GM12878 (cell line): ENCODE results near the gene MLPH. TPM values are rescaled to one million over a fixed set of nuclear protein-coding genes. Genes with fewer than 3 reads are reported as not detected.
A peak's percentile ranks its signal among the peaks of the same experiment; 100 is the strongest.

ENCODE experiments used
- ATAC-seq: fragments of 200-7000 bp; cut with Tn5 transposase; 3 replicates; pipeline ENCODE4 v1.9.1; 2020; ENCODE audit warnings: mild to moderate bottlenecking, moderate library complexity
- BruUV-seq: library from RNA; stranded (reverse); fragments of 400-500 nt; replicated peaks from 2 replicates; lab custom pipeline; 2021; lab: Mats Ljungman, UMichigan
- CTCF ChIA-PET: fragments of 300-600 bp; sonication (Branson Sonifier 250); formaldehyde crosslinking; extraction: SDS; loops from one replicate; lab custom pipeline; 2021; ENCODE audit warnings: inconsistent platforms; lab: Yijun Ruan, JAX
- POLR2A ChIA-PET: fragments of 350-600 bp; formaldehyde crosslinking; extraction: SDS; loops from one replicate; lab custom pipeline; 2021; ENCODE audit warnings: inconsistent platforms; lab: Charles Lee
- RAD21 ChIA-PET: fragments of 300-600 bp; sonication (Branson Sonifier 250); formaldehyde crosslinking; loops from one replicate; lab custom pipeline; 2023; ENCODE audit warnings: antibody characterized with exemption; ENCODE audit not compliant: unreplicated experiment; lab: Charles Lee
- SMC1A ChIA-PET: fragments of 300-600 bp; sonication (Branson Sonifier 250); formaldehyde crosslinking; loops from one replicate; lab custom pipeline; 2023; ENCODE audit not compliant: unreplicated experiment, uncharacterized antibody; lab: Charles Lee
- DNase-seq: peaks from one replicate; pipeline ENCODE4 v3.0.0-alpha.2; 2011; ENCODE audit warnings: low read depth, low spot score
- FAIRE-seq: peaks from 3 replicates; lab custom pipeline; 2011; peaks lifted over from hg19 to GRCh38; lab: Jason Lieb, UNC
- H2AFZ ChIP-seq: 2 replicates; pipeline ENCODE4 v1.6.0; 2011; ENCODE audit warnings: low read depth, low read length, control low read depth; ENCODE audit not compliant: control insufficient read depth
- H3K27ac ChIP-seq: 2 replicates; pipeline ENCODE4 v1.5.1; 2011; ENCODE audit warnings: control low read depth; ENCODE audit not compliant: control insufficient read depth, insufficient read depth
- H3K27me3 ChIP-seq, 2 experiments: replicated peaks in 1 of 2; 2 replicates each; pipeline versions ENCODE4 v1.6.0 to v1.6.1; 2011; ENCODE audit warnings: low read length in 1 of 2; ENCODE audit not compliant: control insufficient read depth in 2 of 2, insufficient read depth in 2 of 2
- H3K36me3 ChIP-seq, 2 experiments: 2 replicates each; pipeline ENCODE4 v1.5.1; 2011; ENCODE audit warnings: low read length in 1 of 2; ENCODE audit not compliant: control insufficient read depth in 2 of 2, insufficient read depth in 2 of 2
- H3K4me1 ChIP-seq: 2 replicates; pipeline ENCODE4 v1.6.1; 2011; ENCODE audit warnings: mild to moderate bottlenecking, low read length, moderate library complexity, mixed read lengths; ENCODE audit not compliant: control insufficient read depth, insufficient read depth
- H3K4me2 ChIP-seq: 2 replicates; pipeline ENCODE4 v1.6.0; 2011; ENCODE audit warnings: control low read depth; ENCODE audit not compliant: control insufficient read depth, insufficient read depth
- H3K4me3 ChIP-seq: fragments of 200-600 bp; sonication (generic); 2 replicates; pipeline ENCODE4 v1.5.1; 2016
- H3K79me2 ChIP-seq: 2 replicates; pipeline ENCODE4 v1.6.0; 2011; ENCODE audit warnings: low read length; ENCODE audit not compliant: control insufficient read depth, insufficient read depth
- H3K9ac ChIP-seq: 2 replicates; pipeline ENCODE4 v1.8.0; 2011; ENCODE audit warnings: low read length, control low read depth, mixed read lengths; ENCODE audit not compliant: control insufficient read depth, insufficient read depth
- H3K9me3 ChIP-seq: replicated peaks from 3 replicates; pipeline ENCODE4 v1.5.1; 2011; ENCODE audit warnings: mild to moderate bottlenecking, low read length; ENCODE audit not compliant: control insufficient read depth, insufficient read depth
- H4K20me1 ChIP-seq: 2 replicates; pipeline ENCODE4 v1.6.0; 2011; ENCODE audit not compliant: control insufficient read depth, insufficient read depth
- ATF3 ChIP-seq: IDR thresholded peaks from 2 replicates; pipeline ENCODE4 v1.6.1; 2011; ENCODE audit warnings: low read depth, mild to moderate bottlenecking, low read length, moderate library complexity, borderline replicate concordance; ENCODE audit errors: extremely low read depth
- BCL11A ChIP-seq: IDR thresholded peaks from 2 replicates; pipeline ENCODE4 v1.6.1; 2011; ENCODE audit warnings: low read depth, low read length
- BRCA1 ChIP-seq: IDR thresholded peaks from 2 replicates; pipeline ENCODE4 v1.6.1; 2011; ENCODE audit warnings: low read depth, low read length, improper control_type of control experiment
- HDAC2 ChIP-seq: fragments of 200-600 bp; sonication (generic); IDR thresholded peaks from 2 replicates; pipeline ENCODE4 v1.6.1; 2017
- KLF5 ChIP-seq: fragments of 450-650 bp; IDR thresholded peaks from 2 replicates; pipeline ENCODE4 v1.6.1; 2014; ENCODE audit warnings: mild to moderate bottlenecking; ENCODE audit not compliant: partially characterized antibody
- TCF3 ChIP-seq: IDR thresholded peaks from 2 replicates; pipeline ENCODE4 v1.6.1; 2012; ENCODE audit warnings: low read depth, mild to moderate bottlenecking, low read length, borderline replicate concordance; ENCODE audit not compliant: insufficient read depth
- ZNF622 ChIP-seq: fragments of 450-650 bp; IDR thresholded peaks from 2 replicates; pipeline ENCODE4 v1.6.1; 2017; ENCODE audit warnings: mild to moderate bottlenecking, inconsistent platforms
- ZNF687 ChIP-seq: fragments of 450-650 bp; IDR thresholded peaks from 2 replicates; pipeline ENCODE4 v1.6.1; 2017; ENCODE audit warnings: mild to moderate bottlenecking, moderate library complexity
- WGBS: methylation state at CpG from one replicate; pipeline ENCODE4 v1.1.6; 2016; ENCODE audit warnings: low lambda C conversion rate; ENCODE audit not compliant: insufficient replicate concordance, insufficient coverage; ENCODE audit errors: missing lambda C conversion rate; 5-methylcytosine and 5-hydroxymethylcytosine counted together
- in situ Hi-C: fragments of 300-500 bp; cut with MboI; formaldehyde crosslinking; loops from 9 replicates; pipeline ENCODE4 v1.14.3; 2018; ENCODE audit warnings: mixed read lengths
- intact Hi-C: fragments of 100-400 bp; cut with micrococcal nuclease; formaldehyde crosslinking; loops from one replicate; pipeline ENCODE4 v1.14.2; 2022; ENCODE audit not compliant: unreplicated experiment
- polyA plus RNA-seq, 11 experiments: library from polyadenylated mRNA; depleted of rRNA in 4 of 11; unstranded in 6 of 11; stranded (reverse) in 5 of 11; fragments of >200 nt; fragmentation: Nextera tagmentation in 4 of 11; fragmentation: Illumina TruSeq in 1 of 11; extraction: Ambion mirVana in 4 of 11; extraction: Trizol in 1 of 11; gene quantifications; 1 replicate in 1 of 11; 2 replicates in 10 of 11; pipeline versions ENCODE4 v1.2.1 to v1.2.3, GENCODE V29; 2011 to 2016; ENCODE audit warnings: inconsistent platforms in 2 of 11, missing spikeins in 2 of 11, low read depth in 1 of 11
- total RNA-seq, 4 experiments: library from RNA; depleted of rRNA in 3 of 4; stranded (reverse); fragments of >200 nt in 3 of 4; fragmentation: Illumina TruSeq in 1 of 4; extraction: Trizol in 1 of 4; gene quantifications; 2 replicates each; pipeline versions ENCODE4 v1.2.1 to v1.2.3, GENCODE V29; 2013 to 2021

Gene MLPH
- total and polyA plus RNA-seq, 10 of the 15 experiments (the other 5 are each of a cell fraction or from before 2014, with no cell fraction given): 0.16 to 0.85 TPM; not detected in 8

GRCh38 chr2:237565974-237566373 is 78.9 kb downstream of the MLPH start:
- TF ChIP-seq ATF3 (no peak), BRCA1 (no peak)
- no peaks in the 10 kb centered on the region; a peak in 1 of 4 replicates for H3K27me3 ChIP-seq
- H3K36me3 ChIP-seq: no peaks in the 10 kb centered on the region
- ChIA-PET RAD21 (interaction anchor here (2.4 kb wide), 1 partner anchor 53 kb away, joined by 9 read pairs; no protein-coding TSS in a partner anchor), POLR2A (no interaction called here), CTCF (interaction anchor here (2.4 kb wide), 1 partner anchor 53 kb away, joined by 9 read pairs; no protein-coding TSS in a partner anchor), SMC1A (no interaction called here)
- in situ Hi-C loops: no loop called here
- no peaks in the 10 kb centered on the region for H4K20me1 ChIP-seq
- FAIRE-seq: peak; percentile 95
- H3K79me2 ChIP-seq: no peaks in the 10 kb centered on the region
- no peak overlapping the region for H3K27ac ChIP-seq
- intact Hi-C loops: no loop called here
- no peak overlapping the region for H3K4me3 ChIP-seq
- 29% methylated on average over 1 of the region's 1 CpG for WGBS
- no peak for ATAC-seq
- H3K4me2 ChIP-seq: no peak overlapping the region
- H3K9ac ChIP-seq: no peak overlapping the region
- no peak overlapping the region for H2AFZ ChIP-seq
- H3K4me1 ChIP-seq: no peaks in the 10 kb centered on the region
- H3K9me3 ChIP-seq: no peaks in the 10 kb centered on the region; the same call in 2 of the 3 replicates
- no peak for DNase-seq
- no TSS peak for BruUV-seq

- ChIA-PET SMC1A (no interaction called here), RAD21 (interaction anchor here (2.4 kb wide), 1 partner anchor 54 kb away, joined by 9 read pairs; no protein-coding TSS in a partner anchor), POLR2A (no interaction called here), CTCF (interaction anchor here (2.4 kb wide), 1 partner anchor 54 kb away, joined by 9 read pairs; no protein-coding TSS in a partner anchor)
- Histone ChIP-seq H3K27me3 (no peaks in the 10 kb centered on the region; a peak in 1 of 4 replicates), H4K20me1 (no peaks in the 10 kb centered on the region), H3K27ac (no peak within 1 kb of the TSS), H3K79me2 (no peaks in the 10 kb centered on the region), H3K9ac (no peak within 1 kb of the TSS), H3K36me3 (no peaks in the 10 kb centered on the region), H3K4me1 (no peaks in the 10 kb centered on the region), H3K4me2 (no peak within 1 kb of the TSS), H3K9me3 (no peaks in the 10 kb centered on the region; the same call in 2 of the 3 replicates), H2AFZ (no peak within 1 kb of the TSS), H3K4me3 (no peak within 1 kb of the TSS)
- no TSS peak for BruUV-seq
- intact Hi-C loops (no loop called here), in situ Hi-C loops (no loop called here)
- DNase-seq (no peak), FAIRE-seq (no peak), ATAC-seq (no peak)
- 67% methylated on average over 32 of the region's 32 CpGs for WGBS
- no peak for TF ChIP-seq TCF3
- TF ChIP-seq HDAC2: no peak
- TF ChIP-seq ZNF622: no peak
- no peak for TF ChIP-seq BCL11A
- TF ChIP-seq ZNF687: no peak
- TF ChIP-seq KLF5: no peak
- TF ChIP-seq, all 136 proteins: peak for 0
Measured at GRCh38 chr2:237566401-237567235, 79.6 kb downstream of the MLPH start, which contains the start of gene PRLH. TSS of gene PRLH (plus strand) at chr2:237566574. CDS start at chr2:237566574, 0 bp downstream.
